ENCODE measurements around the gene HSD3B2.

HSD3B2 gene

GRCh38 chr1:119467219-119467618 is 52.3 kb downstream of the HSD3B2 start:
- no peak for DNase-seq

- no peak for DNase-seq
These were observed 53.1 kb downstream of the HSD3B2 start for GRCh38 chr1:119467857-119468668.

DNA sequence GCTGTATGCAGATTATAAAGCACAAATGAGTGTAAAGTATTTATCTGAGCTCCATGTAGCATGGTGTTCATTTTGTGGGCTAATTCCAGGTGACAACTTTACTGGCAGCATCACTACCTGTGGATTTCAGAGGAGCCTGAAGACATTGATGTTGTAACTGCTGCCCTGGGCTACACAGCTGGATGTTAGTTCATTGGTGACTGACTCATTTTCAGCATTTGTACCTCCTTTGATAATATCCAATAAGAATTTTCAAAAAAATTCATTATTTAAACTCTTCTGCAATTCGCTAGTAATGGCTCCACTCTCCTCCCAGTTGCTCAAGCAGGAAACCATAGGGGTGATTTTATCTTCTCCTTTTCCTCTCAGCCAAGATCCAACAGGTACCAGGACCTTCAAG is 54.8 kb downstream of the HSD3B2 start:
- DNase-seq, result no peak

DNA sequence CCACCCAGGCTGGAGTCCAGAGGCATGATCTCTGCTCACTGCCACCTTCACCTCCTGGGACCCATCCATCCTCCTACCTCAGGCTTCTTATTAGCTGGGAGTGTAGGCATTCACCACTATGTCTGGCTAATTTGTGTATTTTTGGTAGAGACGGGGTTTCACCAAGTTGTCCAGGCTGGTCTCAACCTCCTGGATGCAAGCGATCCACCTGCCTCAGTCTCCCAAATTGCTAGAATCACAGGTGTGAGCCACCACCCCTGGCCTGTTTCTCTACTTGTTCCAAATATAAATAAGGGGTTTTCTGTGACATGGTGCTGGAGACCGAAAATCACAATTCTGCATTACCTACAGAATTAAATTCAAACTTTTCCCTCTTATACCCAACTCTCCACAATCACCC is 55.4 kb downstream of the HSD3B2 start:
- no peak for DNase-seq

DNA sequence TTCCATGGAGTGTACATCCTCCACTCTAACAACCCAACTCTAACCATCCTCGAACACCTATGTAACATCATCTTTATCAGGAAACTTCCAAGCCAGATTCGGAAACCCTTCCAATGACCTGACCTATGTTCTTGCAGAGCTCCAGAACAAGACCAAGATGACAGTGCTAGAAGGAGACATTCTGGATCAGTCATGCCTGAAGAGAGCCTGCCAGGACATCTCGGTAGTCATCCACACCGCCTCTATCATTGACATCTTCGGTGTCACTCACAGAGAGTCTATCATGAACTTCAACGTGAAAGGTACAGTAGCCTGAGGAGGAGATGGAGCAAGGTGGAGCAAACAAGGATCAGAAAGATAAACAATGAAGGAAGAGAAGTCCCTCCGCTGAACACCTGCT is 56.0 kb downstream of the HSD3B2 start:
- DNase-seq, result no peak

DNA sequence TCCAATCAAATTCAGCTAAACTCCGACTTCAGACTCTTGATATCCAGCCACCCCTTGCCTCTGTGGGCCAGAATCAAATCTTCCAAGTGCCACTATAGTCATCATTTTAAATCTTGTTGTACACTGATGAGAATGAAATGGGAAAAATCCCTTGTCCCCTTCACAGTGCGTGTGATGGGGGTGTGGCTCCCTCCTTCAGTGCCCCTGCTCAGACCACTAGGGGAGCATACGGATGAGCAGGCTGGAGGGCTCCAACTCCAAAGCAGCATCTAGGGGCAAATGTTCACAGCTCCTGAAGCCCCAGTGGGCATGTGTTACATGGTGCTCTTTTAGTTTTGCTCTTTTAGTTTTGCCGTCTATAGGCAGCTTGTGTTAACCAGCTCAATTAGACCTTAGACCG is 56.6 kb downstream of the HSD3B2 start:
- DNase-seq, result no peak

GRCh38 chr1:119472080-119472818 is 57.3 kb downstream of the HSD3B2 start:
- DNase-seq, result no peak
